OCI-LY3 (cell line): Measurements from ENCODE around the gene SUSD4.

ENCODE experiments used
- H2AFZ ChIP-seq: fragments of 200-600, 300-600 bp; shearing (Covaris generic); 2 replicates; pipeline ENCODE4 v1.6.0; 2014; ENCODE audit warnings: antibody characterized with exemption, low read depth, low read length
- H3K27ac ChIP-seq: fragments of 200-600, 300-600 bp; sonication (generic); 2 replicates; pipeline ENCODE4 v1.5.1; 2014; ENCODE audit warnings: mild to moderate bottlenecking, low read length, moderate library complexity, mixed read lengths
- H3K27me3 ChIP-seq: fragments of 200-600, 300-600 bp; sonication (generic); 2 replicates; pipeline ENCODE4 v1.6.1; 2014; ENCODE audit warnings: low read depth, low read length, mixed read lengths
- H3K36me3 ChIP-seq: fragments of 200-600, 300-600 bp; sonication (generic); replicated peaks from 2 replicates; pipeline ENCODE3; 2014; ENCODE audit warnings: low read depth, low read length, mixed read lengths
- H3K4me1 ChIP-seq: fragments of 300-600, 200-600 bp; sonication (generic); 2 replicates; pipeline ENCODE4 v1.6.1; 2014; ENCODE audit warnings: low read length, mixed read lengths
- H3K4me2 ChIP-seq: fragments of 200-600, 300-600 bp; sonication (generic); 2 replicates; pipeline ENCODE4 v1.6.1; 2014; ENCODE audit warnings: low read length, mixed read lengths
- H3K4me3 ChIP-seq: fragments of 300-600, 200-600 bp; sonication (generic); 2 replicates; pipeline ENCODE4 v1.5.1; 2014; ENCODE audit warnings: antibody characterized with exemption, mild to moderate bottlenecking, low read length, moderate library complexity
- H3K79me2 ChIP-seq: fragments of 300-600, 200-600 bp; shearing (Covaris generic); 2 replicates; pipeline ENCODE4 v1.6.1; 2014; ENCODE audit warnings: mild to moderate bottlenecking, low read length, mixed read lengths
- H3K9ac ChIP-seq: fragments of 300-600, 200-600 bp; shearing (Covaris generic); 2 replicates; pipeline ENCODE4 v1.6.0; 2014; ENCODE audit warnings: mild to moderate bottlenecking, low read length, moderate library complexity
- H3K9me3 ChIP-seq: fragments of 200-600, 300-600 bp; shearing (Covaris generic); 2 replicates; pipeline ENCODE4 v1.6.1; 2014; ENCODE audit warnings: low read length, mixed read lengths; ENCODE audit not compliant: insufficient read depth
- H4K20me1 ChIP-seq: fragments of 200-600, 300-600 bp; sonication (generic); 2 replicates; pipeline ENCODE4 v1.6.1; 2016; ENCODE audit warnings: low read length, mixed read lengths; ENCODE audit not compliant: insufficient read depth
- EZH2phosphoT487 ChIP-seq: fragments of 200-600 bp; shearing (Covaris generic); IDR thresholded peaks from 2 replicates; pipeline ENCODE4 v1.6.1; 2018; ENCODE audit warnings: antibody characterized with exemption, mixed run types, low read depth
- TF ChIP-seq, protein P1 (sequence below): fragments of 200-600, 300-600 bp; sonication (generic); IDR thresholded peaks from 2 replicates; pipeline ENCODE4 v1.5.1; 2014; ENCODE audit warnings: antibody characterized with exemption, low read length, low read depth

Gene SUSD4

DNA sequence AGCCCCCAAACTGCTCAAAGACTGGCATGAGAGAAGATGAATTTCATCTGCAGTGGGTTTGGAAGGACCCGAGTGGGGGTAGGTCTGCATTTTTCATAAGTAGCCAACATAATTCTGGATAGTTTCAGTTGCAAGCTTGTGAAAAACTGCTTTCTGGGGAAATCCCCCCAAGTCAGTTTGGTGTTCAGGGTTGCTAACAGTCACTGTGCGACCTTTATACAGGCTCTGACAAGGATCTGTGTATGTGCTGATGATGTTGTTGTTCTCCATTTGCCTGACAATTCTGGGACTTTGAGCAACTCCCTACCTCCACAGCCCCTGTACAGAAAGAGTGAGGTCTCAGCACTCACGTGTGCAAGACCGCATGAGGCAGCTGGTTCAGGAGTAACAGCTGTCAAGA is 87.9 kb downstream of the SUSD4 start:
- Histone ChIP-seq H3K9ac (no peak overlapping the region), H3K4me1 (no peaks in the 10 kb centered on the region), H3K27me3 (peaks cover 10% of the 10 kb centered on the region), H3K27ac (no peak overlapping the region), H4K20me1 (no peaks in the 10 kb centered on the region), H3K9me3 (no peaks in the 10 kb centered on the region), H3K36me3 (no peaks in the 10 kb centered on the region), H3K4me3 (no peak overlapping the region), H2AFZ (no peak overlapping the region), H3K79me2 (no peaks in the 10 kb centered on the region), H3K4me2 (no peak overlapping the region)
- TF ChIP-seq, protein P1, sequence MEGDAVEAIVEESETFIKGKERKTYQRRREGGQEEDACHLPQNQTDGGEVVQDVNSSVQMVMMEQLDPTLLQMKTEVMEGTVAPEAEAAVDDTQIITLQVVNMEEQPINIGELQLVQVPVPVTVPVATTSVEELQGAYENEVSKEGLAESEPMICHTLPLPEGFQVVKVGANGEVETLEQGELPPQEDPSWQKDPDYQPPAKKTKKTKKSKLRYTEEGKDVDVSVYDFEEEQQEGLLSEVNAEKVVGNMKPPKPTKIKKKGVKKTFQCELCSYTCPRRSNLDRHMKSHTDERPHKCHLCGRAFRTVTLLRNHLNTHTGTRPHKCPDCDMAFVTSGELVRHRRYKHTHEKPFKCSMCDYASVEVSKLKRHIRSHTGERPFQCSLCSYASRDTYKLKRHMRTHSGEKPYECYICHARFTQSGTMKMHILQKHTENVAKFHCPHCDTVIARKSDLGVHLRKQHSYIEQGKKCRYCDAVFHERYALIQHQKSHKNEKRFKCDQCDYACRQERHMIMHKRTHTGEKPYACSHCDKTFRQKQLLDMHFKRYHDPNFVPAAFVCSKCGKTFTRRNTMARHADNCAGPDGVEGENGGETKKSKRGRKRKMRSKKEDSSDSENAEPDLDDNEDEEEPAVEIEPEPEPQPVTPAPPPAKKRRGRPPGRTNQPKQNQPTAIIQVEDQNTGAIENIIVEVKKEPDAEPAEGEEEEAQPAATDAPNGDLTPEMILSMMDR = no peak
- TF ChIP-seq EZH2phosphoT487 = no peak

- Histone ChIP-seq H3K36me3 (no peaks in the 10 kb centered on the region), H3K79me2 (no peaks in the 10 kb centered on the region), H3K4me3 (no peak overlapping the region), H3K9ac (no peak overlapping the region), H3K9me3 (no peaks in the 10 kb centered on the region), H3K27ac (no peak overlapping the region), H4K20me1 (no peaks in the 10 kb centered on the region), H3K4me1 (no peaks in the 10 kb centered on the region), H3K4me2 (no peak overlapping the region), H3K27me3 (peaks cover 22% of the 10 kb centered on the region), H2AFZ (no peak overlapping the region)
- no peak for TF ChIP-seq EZH2phosphoT487
- TF ChIP-seq, protein P1 = no peak
These were observed 90.5 kb downstream of the SUSD4 start for GRCh38 chr1:223273511-223273910.

- H3K9me3 ChIP-seq = no peaks in the 10 kb centered on the region
- no peak overlapping the region for H3K9ac ChIP-seq
- H4K20me1 ChIP-seq = no peaks in the 10 kb centered on the region
- no peak overlapping the region for H3K27ac ChIP-seq
- TF ChIP-seq EZH2phosphoT487 = no peak
- TF ChIP-seq, protein P1 = no peak
- H3K4me1 ChIP-seq = no peaks in the 10 kb centered on the region
- no peak overlapping the region for H2AFZ ChIP-seq
- H3K36me3 ChIP-seq = no peaks in the 10 kb centered on the region
- H3K4me2 ChIP-seq = no peak overlapping the region
- H3K27me3 ChIP-seq = peaks cover 27% of the 10 kb centered on the region; the same call in 1 of the 2 replicates
- no peaks in the 10 kb centered on the region for H3K79me2 ChIP-seq
- H3K4me3 ChIP-seq = no peak overlapping the region
These were observed 92.7 kb downstream of the SUSD4 start for GRCh38 chr1:223271085-223271781.

DNA sequence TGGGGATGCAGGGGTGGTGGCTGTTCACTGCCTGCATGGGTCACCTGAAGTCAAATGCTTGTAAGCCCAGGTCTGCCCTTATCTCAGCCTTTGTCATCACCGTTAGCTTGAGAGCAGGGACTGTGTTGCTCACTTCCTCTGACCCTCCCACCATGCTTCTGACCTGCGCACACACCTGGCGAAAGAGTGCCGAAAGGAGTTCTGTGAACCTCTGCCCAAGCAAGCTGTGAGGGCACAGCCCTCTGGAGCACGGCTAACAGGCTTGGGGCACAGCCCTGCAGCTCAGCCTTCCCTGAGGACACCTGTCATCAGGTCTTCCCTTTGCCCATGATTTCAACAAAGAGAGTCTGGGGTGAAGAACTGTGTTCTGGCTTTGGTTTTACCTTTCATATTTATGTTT is 93.8 kb downstream of the SUSD4 start:
- Histone ChIP-seq H3K9me3 (no peaks in the 10 kb centered on the region), H3K9ac (no peak overlapping the region), H4K20me1 (no peaks in the 10 kb centered on the region), H3K4me2 (no peak overlapping the region), H3K27ac (no peak overlapping the region), H3K27me3 (peaks cover 30% of the 10 kb centered on the region), H3K4me1 (no peaks in the 10 kb centered on the region), H3K36me3 (no peaks in the 10 kb centered on the region), H3K79me2 (no peaks in the 10 kb centered on the region), H2AFZ (no peak overlapping the region), H3K4me3 (no peak overlapping the region)
- TF ChIP-seq, protein P1 = no peak
- TF ChIP-seq EZH2phosphoT487 = no peak
